GM12878 (cell line): ENCODE data around the gene DET1. TPM values are rescaled to one million over a fixed set of nuclear protein-coding genes. Genes with fewer than 3 reads are reported as not detected.
"Not testable (repeated sequence)": the region's sequence is repeated elsewhere in the genome, so short reads cannot be mapped to it uniquely, and the experiment has no call there.

ENCODE experiments used
- ATAC-seq: fragments of 200-7000 bp; cut with Tn5 transposase; 3 replicates; pipeline ENCODE4 v1.9.1; 2020; ENCODE audit warnings: mild to moderate bottlenecking, moderate library complexity
- BruUV-seq: library from RNA; stranded (reverse); fragments of 400-500 nt; replicated peaks from 2 replicates; lab custom pipeline; 2021; lab: Mats Ljungman, UMichigan
- CTCF ChIA-PET: fragments of 300-600 bp; sonication (Branson Sonifier 250); formaldehyde crosslinking; extraction: SDS; loops from one replicate; lab custom pipeline; 2021; ENCODE audit warnings: inconsistent platforms; lab: Yijun Ruan, JAX
- POLR2A ChIA-PET: fragments of 350-600 bp; formaldehyde crosslinking; extraction: SDS; loops from one replicate; lab custom pipeline; 2021; ENCODE audit warnings: inconsistent platforms; lab: Charles Lee
- RAD21 ChIA-PET: fragments of 300-600 bp; sonication (Branson Sonifier 250); formaldehyde crosslinking; loops from one replicate; lab custom pipeline; 2023; ENCODE audit warnings: antibody characterized with exemption; ENCODE audit not compliant: unreplicated experiment; lab: Charles Lee
- SMC1A ChIA-PET: fragments of 300-600 bp; sonication (Branson Sonifier 250); formaldehyde crosslinking; loops from one replicate; lab custom pipeline; 2023; ENCODE audit not compliant: unreplicated experiment, uncharacterized antibody; lab: Charles Lee
- DNase-seq: peaks from one replicate; pipeline ENCODE4 v3.0.0-alpha.2; 2011; ENCODE audit warnings: low read depth, low spot score
- FAIRE-seq: peaks from 3 replicates; lab custom pipeline; 2011; peaks lifted over from hg19 to GRCh38; lab: Jason Lieb, UNC
- H2AFZ ChIP-seq: 2 replicates; pipeline ENCODE4 v1.6.0; 2011; ENCODE audit warnings: low read depth, low read length, control low read depth; ENCODE audit not compliant: control insufficient read depth
- H3K27ac ChIP-seq: 2 replicates; pipeline ENCODE4 v1.5.1; 2011; ENCODE audit warnings: control low read depth; ENCODE audit not compliant: control insufficient read depth, insufficient read depth
- H3K27me3 ChIP-seq, 2 experiments: replicated peaks in 1 of 2; 2 replicates each; pipeline versions ENCODE4 v1.6.0 to v1.6.1; 2011; ENCODE audit warnings: low read length in 1 of 2; ENCODE audit not compliant: control insufficient read depth in 2 of 2, insufficient read depth in 2 of 2
- H3K36me3 ChIP-seq, 2 experiments: 2 replicates each; pipeline ENCODE4 v1.5.1; 2011; ENCODE audit warnings: low read length in 1 of 2; ENCODE audit not compliant: control insufficient read depth in 2 of 2, insufficient read depth in 2 of 2
- H3K4me1 ChIP-seq: 2 replicates; pipeline ENCODE4 v1.6.1; 2011; ENCODE audit warnings: mild to moderate bottlenecking, low read length, moderate library complexity, mixed read lengths; ENCODE audit not compliant: control insufficient read depth, insufficient read depth
- H3K4me2 ChIP-seq: 2 replicates; pipeline ENCODE4 v1.6.0; 2011; ENCODE audit warnings: control low read depth; ENCODE audit not compliant: control insufficient read depth, insufficient read depth
- H3K4me3 ChIP-seq: fragments of 200-600 bp; sonication (generic); 2 replicates; pipeline ENCODE4 v1.5.1; 2016
- H3K79me2 ChIP-seq: 2 replicates; pipeline ENCODE4 v1.6.0; 2011; ENCODE audit warnings: low read length; ENCODE audit not compliant: control insufficient read depth, insufficient read depth
- H3K9ac ChIP-seq: 2 replicates; pipeline ENCODE4 v1.8.0; 2011; ENCODE audit warnings: low read length, control low read depth, mixed read lengths; ENCODE audit not compliant: control insufficient read depth, insufficient read depth
- H3K9me3 ChIP-seq: replicated peaks from 3 replicates; pipeline ENCODE4 v1.5.1; 2011; ENCODE audit warnings: mild to moderate bottlenecking, low read length; ENCODE audit not compliant: control insufficient read depth, insufficient read depth
- H4K20me1 ChIP-seq: 2 replicates; pipeline ENCODE4 v1.6.0; 2011; ENCODE audit not compliant: control insufficient read depth, insufficient read depth
- MEF2A ChIP-seq: IDR thresholded peaks from 2 replicates; pipeline ENCODE4 v1.6.1; 2011; ENCODE audit warnings: low read depth, mild to moderate bottlenecking, low read length, moderate library complexity; ENCODE audit not compliant: insufficient read depth
- SMC3 ChIP-seq: IDR thresholded peaks from 2 replicates; pipeline ENCODE4 v1.6.1; 2011; ENCODE audit warnings: low read length, improper control_type of control experiment, borderline replicate concordance
- ZNF274 ChIP-seq: IDR thresholded peaks from one replicate; pipeline ENCODE4 v1.8.0; 2011; ENCODE audit not compliant: insufficient read length, insufficient read depth
- WGBS: methylation state at CpG from one replicate; pipeline ENCODE4 v1.1.6; 2016; ENCODE audit warnings: low lambda C conversion rate; ENCODE audit not compliant: insufficient replicate concordance, insufficient coverage; ENCODE audit errors: missing lambda C conversion rate; 5-methylcytosine and 5-hydroxymethylcytosine counted together
- in situ Hi-C: fragments of 300-500 bp; cut with MboI; formaldehyde crosslinking; loops from 9 replicates; pipeline ENCODE4 v1.14.3; 2018; ENCODE audit warnings: mixed read lengths
- intact Hi-C: fragments of 100-400 bp; cut with micrococcal nuclease; formaldehyde crosslinking; loops from one replicate; pipeline ENCODE4 v1.14.2; 2022; ENCODE audit not compliant: unreplicated experiment
- polyA plus RNA-seq, 11 experiments: library from polyadenylated mRNA; depleted of rRNA in 4 of 11; unstranded in 6 of 11; stranded (reverse) in 5 of 11; fragments of >200 nt; fragmentation: Nextera tagmentation in 4 of 11; fragmentation: Illumina TruSeq in 1 of 11; extraction: Ambion mirVana in 4 of 11; extraction: Trizol in 1 of 11; gene quantifications; 1 replicate in 1 of 11; 2 replicates in 10 of 11; pipeline versions ENCODE4 v1.2.1 to v1.2.3, GENCODE V29; 2011 to 2016; ENCODE audit warnings: inconsistent platforms in 2 of 11, missing spikeins in 2 of 11, low read depth in 1 of 11
- total RNA-seq, 4 experiments: library from RNA; depleted of rRNA in 3 of 4; stranded (reverse); fragments of >200 nt in 3 of 4; fragmentation: Illumina TruSeq in 1 of 4; extraction: Trizol in 1 of 4; gene quantifications; 2 replicates each; pipeline versions ENCODE4 v1.2.1 to v1.2.3, GENCODE V29; 2013 to 2021
- TF ChIP-seq, protein P1 (sequence below): fragments of 150-350 bp; IDR thresholded peaks from 2 replicates; pipeline ENCODE4 v1.6.1; 2014; ENCODE audit warnings: mild to moderate bottlenecking, low read depth, low read length
- TF ChIP-seq, protein P2 (sequence below): IDR thresholded peaks from 2 replicates; pipeline ENCODE4 v1.6.1; 2011; ENCODE audit warnings: mild to moderate bottlenecking, low read depth, low read length, moderate library complexity; ENCODE audit not compliant: insufficient replicate concordance
- TF ChIP-seq, protein P3 (sequence below): fragments of 450-650 bp; IDR thresholded peaks from 2 replicates; pipeline ENCODE4 v1.6.1; 2017; ENCODE audit warnings: mild to moderate bottlenecking, moderate library complexity
- TF ChIP-seq, protein P4 (sequence below): fragments of 450-650 bp; IDR thresholded peaks from 2 replicates; pipeline ENCODE4 v1.6.1; 2014; ENCODE audit warnings: mild to moderate bottlenecking

The DET1 gene
- total and polyA plus RNA-seq, 10 of the 15 experiments (the other 5 are each of a cell fraction or from before 2014, with no cell fraction given) = 0.16 to 2.7 (median 1.4) TPM

- TF ChIP-seq, protein P1, sequence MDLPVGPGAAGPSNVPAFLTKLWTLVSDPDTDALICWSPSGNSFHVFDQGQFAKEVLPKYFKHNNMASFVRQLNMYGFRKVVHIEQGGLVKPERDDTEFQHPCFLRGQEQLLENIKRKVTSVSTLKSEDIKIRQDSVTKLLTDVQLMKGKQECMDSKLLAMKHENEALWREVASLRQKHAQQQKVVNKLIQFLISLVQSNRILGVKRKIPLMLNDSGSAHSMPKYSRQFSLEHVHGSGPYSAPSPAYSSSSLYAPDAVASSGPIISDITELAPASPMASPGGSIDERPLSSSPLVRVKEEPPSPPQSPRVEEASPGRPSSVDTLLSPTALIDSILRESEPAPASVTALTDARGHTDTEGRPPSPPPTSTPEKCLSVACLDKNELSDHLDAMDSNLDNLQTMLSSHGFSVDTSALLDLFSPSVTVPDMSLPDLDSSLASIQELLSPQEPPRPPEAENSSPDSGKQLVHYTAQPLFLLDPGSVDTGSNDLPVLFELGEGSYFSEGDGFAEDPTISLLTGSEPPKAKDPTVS = no peak
- TF ChIP-seq SMC3 = no peak
- TF ChIP-seq, protein P2, sequence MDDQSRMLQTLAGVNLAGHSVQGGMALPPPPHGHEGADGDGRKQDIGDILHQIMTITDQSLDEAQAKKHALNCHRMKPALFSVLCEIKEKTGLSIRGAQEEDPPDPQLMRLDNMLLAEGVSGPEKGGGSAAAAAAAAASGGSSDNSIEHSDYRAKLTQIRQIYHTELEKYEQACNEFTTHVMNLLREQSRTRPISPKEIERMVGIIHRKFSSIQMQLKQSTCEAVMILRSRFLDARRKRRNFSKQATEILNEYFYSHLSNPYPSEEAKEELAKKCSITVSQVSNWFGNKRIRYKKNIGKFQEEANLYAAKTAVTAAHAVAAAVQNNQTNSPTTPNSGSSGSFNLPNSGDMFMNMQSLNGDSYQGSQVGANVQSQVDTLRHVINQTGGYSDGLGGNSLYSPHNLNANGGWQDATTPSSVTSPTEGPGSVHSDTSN = no peak
- TF ChIP-seq, protein P3, sequence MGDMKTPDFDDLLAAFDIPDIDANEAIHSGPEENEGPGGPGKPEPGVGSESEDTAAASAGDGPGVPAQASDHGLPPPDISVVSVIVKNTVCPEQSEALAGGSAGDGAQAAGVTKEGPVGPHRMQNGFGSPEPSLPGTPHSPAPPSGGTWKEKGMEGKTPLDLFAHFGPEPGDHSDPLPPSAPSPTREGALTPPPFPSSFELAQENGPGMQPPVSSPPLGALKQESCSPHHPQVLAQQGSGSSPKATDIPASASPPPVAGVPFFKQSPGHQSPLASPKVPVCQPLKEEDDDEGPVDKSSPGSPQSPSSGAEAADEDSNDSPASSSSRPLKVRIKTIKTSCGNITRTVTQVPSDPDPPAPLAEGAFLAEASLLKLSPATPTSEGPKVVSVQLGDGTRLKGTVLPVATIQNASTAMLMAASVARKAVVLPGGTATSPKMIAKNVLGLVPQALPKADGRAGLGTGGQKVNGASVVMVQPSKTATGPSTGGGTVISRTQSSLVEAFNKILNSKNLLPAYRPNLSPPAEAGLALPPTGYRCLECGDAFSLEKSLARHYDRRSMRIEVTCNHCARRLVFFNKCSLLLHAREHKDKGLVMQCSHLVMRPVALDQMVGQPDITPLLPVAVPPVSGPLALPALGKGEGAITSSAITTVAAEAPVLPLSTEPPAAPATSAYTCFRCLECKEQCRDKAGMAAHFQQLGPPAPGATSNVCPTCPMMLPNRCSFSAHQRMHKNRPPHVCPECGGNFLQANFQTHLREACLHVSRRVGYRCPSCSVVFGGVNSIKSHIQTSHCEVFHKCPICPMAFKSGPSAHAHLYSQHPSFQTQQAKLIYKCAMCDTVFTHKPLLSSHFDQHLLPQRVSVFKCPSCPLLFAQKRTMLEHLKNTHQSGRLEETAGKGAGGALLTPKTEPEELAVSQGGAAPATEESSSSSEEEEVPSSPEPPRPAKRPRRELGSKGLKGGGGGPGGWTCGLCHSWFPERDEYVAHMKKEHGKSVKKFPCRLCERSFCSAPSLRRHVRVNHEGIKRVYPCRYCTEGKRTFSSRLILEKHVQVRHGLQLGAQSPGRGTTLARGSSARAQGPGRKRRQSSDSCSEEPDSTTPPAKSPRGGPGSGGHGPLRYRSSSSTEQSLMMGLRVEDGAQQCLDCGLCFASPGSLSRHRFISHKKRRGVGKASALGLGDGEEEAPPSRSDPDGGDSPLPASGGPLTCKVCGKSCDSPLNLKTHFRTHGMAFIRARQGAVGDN = no peak
- no peak for TF ChIP-seq ZNF274
- no peak for TF ChIP-seq MEF2A
- TF ChIP-seq, protein P4, sequence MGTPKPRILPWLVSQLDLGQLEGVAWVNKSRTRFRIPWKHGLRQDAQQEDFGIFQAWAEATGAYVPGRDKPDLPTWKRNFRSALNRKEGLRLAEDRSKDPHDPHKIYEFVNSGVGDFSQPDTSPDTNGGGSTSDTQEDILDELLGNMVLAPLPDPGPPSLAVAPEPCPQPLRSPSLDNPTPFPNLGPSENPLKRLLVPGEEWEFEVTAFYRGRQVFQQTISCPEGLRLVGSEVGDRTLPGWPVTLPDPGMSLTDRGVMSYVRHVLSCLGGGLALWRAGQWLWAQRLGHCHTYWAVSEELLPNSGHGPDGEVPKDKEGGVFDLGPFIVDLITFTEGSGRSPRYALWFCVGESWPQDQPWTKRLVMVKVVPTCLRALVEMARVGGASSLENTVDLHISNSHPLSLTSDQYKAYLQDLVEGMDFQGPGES = no peak
These were observed 4.7 kb downstream of the DET1 start (continued) for GRCh38 chr15:88541709-88542341.

DNA sequence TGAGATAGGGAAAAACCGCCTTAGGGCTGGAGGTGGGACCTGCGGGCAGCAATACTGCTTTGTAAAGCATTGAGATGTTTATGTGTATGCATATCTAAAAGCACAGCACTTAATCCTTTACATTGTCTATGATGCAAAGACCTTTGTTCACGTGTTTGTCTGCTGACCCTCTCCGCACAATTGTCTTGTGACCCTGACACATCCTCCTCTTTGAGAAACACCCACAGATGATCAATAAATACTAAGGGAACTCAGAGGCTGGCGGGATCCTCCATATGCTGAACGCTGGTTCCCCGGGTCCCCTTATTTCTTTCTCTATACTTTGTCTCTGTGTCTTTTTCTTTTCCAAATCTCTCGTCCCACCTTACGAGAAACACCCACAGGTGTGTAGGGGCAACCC is 5.4 kb downstream of the DET1 start:
- SMC1A ChIA-PET, CTCF ChIA-PET, ATAC-seq, H3K27ac ChIP-seq, H3K9me3 ChIP-seq, H3K79me2 ChIP-seq, H3K36me3 ChIP-seq, RAD21 ChIA-PET, DNase-seq, H3K4me2 ChIP-seq, intact Hi-C loops, H3K4me3 ChIP-seq, H4K20me1 ChIP-seq, POLR2A ChIA-PET, FAIRE-seq, H3K4me1 ChIP-seq, H3K27me3 ChIP-seq, H2AFZ ChIP-seq, H3K9ac ChIP-seq, BruUV-seq, in situ Hi-C loops: not testable (repeated sequence)
- 75% methylated on average over 5 of the region's 9 CpGs for WGBS

DNA sequence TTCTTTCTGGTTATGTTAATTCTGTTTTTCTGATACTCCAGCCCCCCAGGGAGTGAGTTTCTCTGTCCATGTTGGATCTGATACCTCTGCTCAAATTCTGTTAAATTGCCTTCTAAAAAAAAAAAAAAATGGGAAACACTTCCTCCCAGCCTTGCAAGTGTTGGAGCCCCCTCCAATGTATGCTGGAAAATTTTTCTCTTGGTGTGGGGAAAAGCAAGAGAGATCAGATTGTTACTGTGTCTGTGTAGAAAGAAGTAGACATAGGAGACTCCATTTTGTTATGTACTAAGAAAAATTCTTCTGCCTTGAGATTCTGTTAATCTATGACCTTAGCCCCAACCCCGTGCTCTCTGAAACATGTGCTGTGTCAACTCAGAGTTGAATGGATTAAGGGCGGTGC is 6.1 kb downstream of the DET1 start:
- BruUV-seq, CTCF ChIA-PET, H3K9ac ChIP-seq, H2AFZ ChIP-seq, H3K36me3 ChIP-seq, FAIRE-seq, H3K9me3 ChIP-seq, in situ Hi-C loops, SMC1A ChIA-PET, H3K4me1 ChIP-seq, H3K4me2 ChIP-seq, intact Hi-C loops, H4K20me1 ChIP-seq, H3K27ac ChIP-seq, ATAC-seq, POLR2A ChIA-PET, H3K79me2 ChIP-seq, DNase-seq, H3K27me3 ChIP-seq, RAD21 ChIA-PET, H3K4me3 ChIP-seq: not testable (repeated sequence)
- no CpG with 5 or more reads among the region's 2 CpGs for WGBS
